Measurements from ENCODE around the gene FNDC5.

The FNDC5 gene

GRCh38 chr1:32864375-32865019 is 6.2 kb downstream of the FNDC5 start:
- no peak for DNase-seq (ENCODE audit: low read depth)

DNA sequence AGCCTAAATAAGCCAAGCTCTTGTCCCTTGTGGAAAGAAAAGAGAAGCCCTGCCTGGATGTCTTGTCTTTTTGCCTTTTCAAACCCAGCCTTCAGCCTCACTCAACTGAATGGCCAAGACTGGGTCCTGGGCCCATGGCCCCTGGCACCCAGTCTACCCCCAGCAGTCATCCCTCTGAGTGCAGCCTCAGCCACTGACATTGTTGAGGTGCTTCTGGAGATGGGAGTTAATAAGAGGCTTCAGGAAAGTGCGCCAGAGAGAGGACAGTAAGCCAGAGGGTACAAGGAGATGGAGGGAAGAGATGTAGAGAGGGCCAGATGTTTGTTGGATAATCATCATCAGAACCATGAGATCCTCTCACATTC is 6.8 kb downstream of the FNDC5 start:
- DNase-seq (ENCODE audit: low read depth), result no peak

DNA sequence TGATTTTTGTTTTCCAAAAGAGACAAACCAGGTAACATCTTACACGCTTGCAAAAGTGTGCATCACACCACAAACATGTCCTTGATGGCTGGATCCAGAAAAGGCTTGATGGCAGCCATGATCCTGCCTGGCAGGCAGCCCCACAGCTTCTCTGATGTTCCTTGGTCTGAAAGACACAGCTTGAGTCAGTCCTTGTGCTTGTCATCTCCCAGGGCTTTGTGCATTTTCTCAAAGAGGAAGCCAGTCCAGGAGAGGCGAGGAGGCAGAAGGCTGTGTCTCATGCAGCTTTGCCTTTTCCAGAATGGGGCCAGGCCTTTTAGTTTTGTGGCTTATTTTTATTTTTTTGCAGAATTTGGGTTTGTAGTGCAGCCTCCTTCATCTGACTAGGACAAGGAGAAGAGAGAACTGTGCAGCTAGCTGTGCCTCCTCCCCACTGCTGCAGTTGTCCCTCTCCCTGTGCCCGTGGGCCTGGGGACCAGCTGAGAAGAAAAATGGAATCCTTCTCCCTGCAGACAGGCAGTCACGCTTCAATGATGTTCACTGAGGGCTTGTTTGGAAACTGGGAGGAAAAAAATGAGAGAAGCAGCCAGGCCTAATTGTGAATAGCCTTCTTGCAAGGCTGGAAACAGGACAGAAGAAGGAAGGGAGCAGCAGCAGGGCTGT is 7.4 kb downstream of the FNDC5 start:
- no peak for DNase-seq (ENCODE audit: low read depth)

- no peak for DNase-seq (ENCODE audit: low read depth)
Observed at GRCh38 chr1:32861904-32862695, 8.6 kb downstream of the FNDC5 start.

- no peak for DNase-seq (ENCODE audit: low read depth)
Observed at GRCh38 chr1:32860566-32860965, 10.1 kb downstream of the FNDC5 start.

GRCh38 chr1:32859915-32860314 is 10.8 kb downstream of the FNDC5 start:
- no peak for DNase-seq (ENCODE audit: low read depth)

GRCh38 chr1:32858791-32859190 is 11.9 kb downstream of the FNDC5 start:
- no peak for DNase-seq (ENCODE audit: low read depth)

- no peak for DNase-seq (ENCODE audit: low read depth)
Observed at GRCh38 chr1:32858136-32858535, 12.6 kb downstream of the FNDC5 start.

DNA sequence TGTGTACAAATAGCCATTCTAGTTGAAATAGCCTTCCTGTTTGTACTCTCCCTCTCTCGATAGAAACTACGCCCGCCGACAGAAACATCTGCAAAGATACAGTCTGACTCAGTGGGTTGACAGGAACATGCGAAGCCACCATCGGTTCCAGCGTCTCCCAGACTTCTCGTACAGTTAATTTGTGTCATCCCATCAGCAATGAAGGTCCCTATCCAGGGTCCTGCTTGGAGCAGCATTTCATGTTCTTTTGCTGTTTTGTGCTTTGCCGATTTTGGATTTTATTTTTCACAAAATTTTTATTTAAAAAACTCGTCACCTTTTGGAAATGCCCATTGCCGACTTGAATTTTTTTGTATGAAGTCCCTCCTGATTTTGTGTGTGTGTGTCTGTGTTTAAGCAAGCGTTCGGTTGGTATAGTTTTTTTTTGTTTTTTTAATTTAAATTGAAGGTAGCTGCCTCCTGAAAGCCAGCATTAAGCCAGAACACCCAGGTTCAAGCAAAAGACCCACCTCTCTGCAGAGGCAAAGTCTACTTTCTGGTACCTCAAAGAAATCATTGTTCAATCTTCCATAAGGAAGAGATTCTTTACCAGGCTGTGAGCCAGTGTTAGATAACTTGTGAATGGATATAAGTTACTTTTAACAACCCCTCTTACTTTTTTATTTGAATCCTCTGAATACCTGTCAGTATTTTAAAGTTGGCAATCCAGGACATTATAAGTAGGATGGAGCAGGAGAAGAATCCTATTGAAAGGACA is 14.7 kb downstream of the FNDC5 start:
- DNase-seq (ENCODE audit: low read depth), result no peak

GRCh38 chr1:32848354-32849063 is 22.2 kb downstream of the FNDC5 start:
- no peak for DNase-seq (ENCODE audit: low read depth)

GRCh38 chr1:32831878-32832277 is 38.8 kb downstream of the FNDC5 start:
- no peak for DNase-seq (ENCODE audit: low read depth)

DNA sequence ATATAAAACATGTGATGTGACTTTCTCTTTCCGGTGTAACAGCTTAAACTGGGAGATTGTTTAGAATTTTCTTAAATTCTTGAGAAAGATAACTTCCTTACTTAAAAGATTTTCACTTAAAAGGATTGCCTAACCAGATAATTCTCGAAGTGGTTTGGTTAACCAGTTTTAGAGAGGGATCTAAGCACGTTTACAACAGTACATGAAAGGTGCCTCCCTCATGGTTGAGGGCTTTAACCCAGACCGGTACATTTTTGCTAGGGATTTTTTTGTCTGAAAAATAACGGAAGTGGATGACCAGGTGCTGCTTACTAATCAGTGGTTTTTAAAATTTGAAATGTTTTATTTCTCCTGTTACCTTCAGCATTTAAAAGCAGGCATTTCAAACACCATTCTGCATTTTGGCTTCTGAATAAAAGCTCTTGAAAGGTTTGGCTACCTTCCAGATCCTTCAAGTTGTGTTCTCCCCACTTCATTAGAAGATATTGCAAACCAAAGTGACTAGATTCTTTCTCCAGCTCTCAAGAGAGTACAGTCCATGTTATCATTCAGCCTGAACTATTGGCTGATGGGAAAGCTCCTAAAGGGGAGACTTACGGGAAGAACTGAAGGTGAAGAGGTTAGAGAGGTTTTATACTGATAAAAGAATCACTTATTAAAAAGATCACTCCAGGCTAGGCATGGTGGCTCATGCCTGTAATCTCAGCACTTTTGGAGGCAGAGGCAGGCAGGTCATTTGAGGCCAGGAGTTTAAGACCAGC is 40.4 kb downstream of the FNDC5 start:
- no peak for DNase-seq (ENCODE audit: low read depth)

DNA sequence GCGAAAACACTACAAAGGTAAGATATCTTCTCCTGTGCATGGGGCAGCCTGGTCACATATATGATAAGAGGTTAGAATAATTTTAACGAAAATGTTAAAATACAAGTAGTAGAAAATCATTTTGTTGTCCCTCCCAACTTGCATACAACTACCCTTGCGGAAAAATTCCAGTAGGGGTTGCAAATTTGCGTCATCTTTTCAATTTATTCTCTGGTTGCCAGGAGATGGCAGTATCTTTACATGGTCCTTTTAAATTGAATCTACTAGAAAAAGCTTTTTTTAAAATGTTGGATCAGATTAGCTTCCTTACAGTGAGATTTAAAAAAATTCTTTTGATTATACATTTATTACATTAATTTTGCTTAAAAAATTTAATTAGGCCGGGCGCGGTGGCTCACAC is 42.4 kb downstream of the FNDC5 start:
- no peak for DNase-seq (ENCODE audit: low read depth)

DNA sequence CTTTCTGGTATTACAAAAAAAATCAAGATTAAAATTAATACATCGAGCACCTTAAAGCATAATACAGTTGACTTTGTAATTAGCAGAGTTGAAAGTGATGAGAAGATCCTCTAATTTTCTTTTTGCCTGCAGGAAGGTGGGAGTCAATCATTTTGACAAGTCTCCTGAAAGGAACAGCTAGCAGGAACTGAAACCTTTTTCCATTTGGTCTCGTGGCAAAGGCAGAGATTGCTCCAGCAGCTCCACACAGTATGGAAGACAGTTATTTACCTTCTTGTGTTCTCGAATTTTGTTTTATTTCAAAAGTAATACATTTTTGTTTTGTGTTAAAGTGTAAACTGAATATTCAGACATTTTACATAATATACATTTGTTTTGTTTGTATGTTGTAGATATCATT is 45.5 kb downstream of the FNDC5 start:
- DNase-seq (ENCODE audit: low read depth), result no peak

DNA sequence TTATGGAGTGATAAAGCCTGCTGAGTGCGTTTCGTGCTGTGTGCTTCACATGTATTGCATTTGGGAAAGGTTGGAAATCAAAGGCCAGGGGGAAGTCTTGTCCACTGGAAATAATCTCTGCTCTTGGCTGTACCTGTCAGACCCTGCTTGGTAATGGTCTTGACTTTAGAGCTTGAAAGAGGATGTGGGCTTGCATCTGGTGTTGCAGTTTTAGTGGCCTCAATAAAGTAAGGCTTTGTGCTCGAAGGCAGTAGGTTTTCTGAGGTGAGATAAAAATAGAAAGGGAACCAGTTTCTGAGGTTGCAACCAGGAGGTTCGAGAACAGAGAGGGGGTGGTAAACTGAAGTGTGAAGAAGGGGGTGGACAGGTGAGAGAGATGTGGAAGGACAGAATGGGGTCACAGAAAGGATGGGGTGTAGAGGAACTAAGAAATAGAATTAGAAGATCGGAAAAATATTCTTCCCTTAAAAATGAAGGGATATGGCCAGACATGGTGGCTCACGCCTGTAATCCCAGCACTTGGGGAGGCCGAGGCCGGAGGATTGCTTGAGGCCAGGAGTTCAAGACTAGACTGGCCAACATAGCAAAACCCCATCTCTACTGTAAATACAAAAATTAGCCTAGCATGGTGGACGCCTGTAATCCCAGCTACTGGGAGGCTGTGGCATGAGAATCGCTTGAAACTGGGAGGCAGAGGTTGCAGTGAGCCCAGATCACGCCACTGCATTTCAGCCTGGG is 51.7 kb downstream of the FNDC5 start:
- no peak for DNase-seq (ENCODE audit: low read depth)

GRCh38 chr1:32817815-32818786 is 52.6 kb downstream of the FNDC5 start:
- DNase-seq (ENCODE audit: low read depth), result no peak

DNA sequence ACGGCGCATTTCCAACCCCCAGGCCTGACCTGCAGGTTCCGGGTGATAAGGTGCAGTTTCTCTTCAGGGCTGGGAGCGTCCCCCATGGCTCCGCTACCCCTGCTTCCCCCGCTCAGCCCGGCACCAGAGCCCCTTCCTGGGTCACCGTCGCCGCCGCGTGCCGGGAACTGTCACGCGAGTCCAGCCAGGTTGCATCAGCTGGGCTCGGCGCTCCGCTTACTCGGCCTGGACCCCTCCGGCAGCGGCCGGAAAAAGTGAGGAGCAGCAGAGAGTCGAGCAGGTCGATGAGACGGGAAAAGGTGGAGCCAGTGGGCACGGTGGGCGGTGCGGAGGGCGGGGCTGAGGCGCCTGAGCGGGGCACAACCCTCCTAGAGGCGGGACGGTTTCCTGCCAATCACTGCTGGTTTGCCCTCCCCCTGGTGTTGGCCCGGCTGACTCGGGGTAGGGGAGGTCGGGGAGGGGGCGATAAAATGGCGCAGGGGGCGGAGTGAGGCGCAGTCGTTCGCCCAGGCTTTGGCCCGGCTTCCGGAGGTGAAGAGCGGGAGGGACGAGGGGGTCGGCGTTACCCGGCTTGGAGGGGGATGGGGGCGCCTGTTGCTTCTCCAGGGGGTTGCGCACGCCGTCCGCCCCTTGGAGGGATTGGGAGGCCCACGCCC is 53.4 kb downstream of the FNDC5 start, which contains the start of the genes S100PBP and YARS1:
S100PBP (plus strand) TSS at position 495 of the 656 bp plus-strand sequence. CDS start 8,447 bp downstream, outside the sequence.
YARS1 (minus strand) TSS at position 200 of the 656 bp plus-strand sequence; CDS start at position 86, 114 bp downstream.
- DNase-seq (ENCODE audit: low read depth), result peak; percentile 100

DNA sequence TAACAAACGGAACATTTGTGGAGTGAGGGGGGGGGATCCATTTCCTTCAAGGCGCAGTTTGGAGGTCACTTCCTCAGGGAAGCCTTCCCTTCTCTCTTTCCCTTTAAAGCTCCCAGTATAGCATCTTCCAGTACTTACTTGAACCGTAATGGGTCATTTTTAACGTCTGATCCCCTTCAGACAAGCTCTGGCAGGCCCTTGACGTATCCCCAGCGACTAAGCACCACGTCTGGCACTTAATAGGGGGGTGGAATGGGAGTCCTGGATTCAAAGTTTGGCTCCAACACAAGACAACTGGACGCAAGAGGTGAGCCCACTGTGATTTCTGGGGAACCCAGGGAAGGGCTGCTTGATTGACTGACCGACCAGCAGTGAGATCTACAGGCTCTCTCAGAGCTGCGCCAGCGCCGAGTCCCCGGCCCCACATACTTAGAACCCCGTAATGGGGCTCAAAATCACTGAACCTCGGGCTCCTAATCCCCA is 54.0 kb downstream of the FNDC5 start:
- no peak for DNase-seq (ENCODE audit: low read depth)
